Activated CD4-positive, alpha-beta T cell treated with anti-CD3 and anti-CD28 coated beads, Interleukin-2, amount 10 ng/mL, durations not matched to agents 7 days and 5 days (primary cell): ENCODE measurements around the gene ATAT1. TPM values are rescaled to one million over a fixed set of nuclear protein-coding genes. Genes with fewer than 3 reads are reported as not detected.
A peak's percentile ranks its signal among the peaks of the same experiment; 100 is the strongest.

ENCODE experiments used
- CTCF ChIA-PET: fragments of 350-600 bp; sonication (Branson Sonifier 250); formaldehyde crosslinking; loops from one replicate; lab custom pipeline; 2021; ENCODE audit warnings: antibody characterized with exemption; lab: Charles Lee
- POLR2A ChIA-PET: fragments of 350-600 bp; sonication (Branson Sonifier 250); formaldehyde crosslinking; loops from one replicate; lab custom pipeline; 2021; ENCODE audit warnings: antibody characterized with exemption; lab: Charles Lee
- DNase-seq: peaks from one replicate; pipeline ENCODE4 v3.0.0-alpha.2; 2020
- H3K27ac Mint-ChIP-seq: one replicate; pipeline ENCODE4 v1.8.0; 2021; ENCODE audit warnings: mild to moderate bottlenecking, moderate library complexity, mixed read lengths
- H3K27me3 Mint-ChIP-seq: one replicate; pipeline ENCODE4 v1.8.0; 2021; ENCODE audit warnings: mixed read lengths
- H3K36me3 Mint-ChIP-seq: one replicate; pipeline ENCODE4 v1.8.0; 2021; ENCODE audit warnings: low read depth, mixed read lengths
- H3K4me1 Mint-ChIP-seq: one replicate; pipeline ENCODE4 v1.8.0; 2021; ENCODE audit warnings: mixed read lengths
- H3K4me3 Mint-ChIP-seq: one replicate; pipeline ENCODE4 v1.8.0; 2021; ENCODE audit warnings: mild to moderate bottlenecking, moderate library complexity, mixed read lengths
- H3K9me3 Mint-ChIP-seq: one replicate; pipeline ENCODE4 v1.8.0; 2021; ENCODE audit warnings: mixed read lengths
- total RNA-seq, 2 experiments: library from RNA; stranded (reverse); gene quantifications; one replicate each; pipeline ENCODE4 v1.2.3, GENCODE V29; 2021

Gene ATAT1
- total RNA-seq, 2 experiments from 2014 or later, result 8.3 to 9.7 TPM

GRCh38 chr6:30682143-30683117 is 55.8 kb downstream of the ATAT1 start:
- peaks cover 18% of the 10 kb centered on the region for H3K4me1 Mint-ChIP-seq
- H3K4me3 Mint-ChIP-seq, result peak overlapping the region; percentile 100
- POLR2A ChIA-PET, result interaction anchor here (1.3 to 1.4 kb wide), 3 partner anchors 35 to 67 kb away, joined by 6 to 8 read pairs (median 6); partner anchors contain the start of gene MDC1
- CTCF ChIA-PET, result interaction anchor here (0.6 to 12.7 kb wide), 5 partner anchors 8 to 42 kb away, joined by 3 to 476 read pairs (median 4); partner anchors contain the start of genes MDC1 and TUBB
- peak overlapping the region; percentile 89 for H3K27ac Mint-ChIP-seq
- H3K36me3 Mint-ChIP-seq, result peaks cover 80% of the 10 kb centered on the region
- no peaks in the 10 kb centered on the region for H3K9me3 Mint-ChIP-seq
- no peaks in the 10 kb centered on the region for H3K27me3 Mint-ChIP-seq
- DNase-seq, result peak; percentile 93

GRCh38 chr6:30683183-30683979 is 56.7 kb downstream of the ATAT1 start:
- H3K9me3 Mint-ChIP-seq, result no peaks in the 10 kb centered on the region
- H3K27ac Mint-ChIP-seq, result peak overlapping the region; percentile 89
- H3K27me3 Mint-ChIP-seq, result no peaks in the 10 kb centered on the region
- ChIA-PET POLR2A (interaction anchor here (0.9 kb wide), 1 partner anchor 47 kb away, joined by 5 read pairs; no protein-coding TSS in a partner anchor), CTCF (interaction anchor here (1.4 to 12.7 kb wide), 4 partner anchors 10 to 200 kb away, joined by 3 to 476 read pairs (median 8); partner anchors contain the start of genes DHX16, MDC1 and TUBB)
- peak; percentile 25 for DNase-seq
- H3K4me1 Mint-ChIP-seq, result peaks cover 27% of the 10 kb centered on the region
- peaks cover 85% of the 10 kb centered on the region for H3K36me3 Mint-ChIP-seq
- H3K4me3 Mint-ChIP-seq, result peak overlapping the region; percentile 100

GRCh38 chr6:30683980-30684338 is 57.3 kb downstream of the ATAT1 start:
- POLR2A ChIA-PET, result interaction anchor here (0.9 to 1.8 kb wide), 2 partner anchors 33 to 47 kb away, joined by 5 read pairs; partner anchors contain the start of gene MDC1
- no peak for DNase-seq
- Mint-ChIP-seq H3K27me3 (no peaks in the 10 kb centered on the region), H3K4me3 (peak overlapping the region; percentile 100), H3K4me1 (peaks cover 28% of the 10 kb centered on the region), H3K27ac (peak overlapping the region; percentile 89), H3K9me3 (no peaks in the 10 kb centered on the region), H3K36me3 (peaks cover 83% of the 10 kb centered on the region)
- CTCF ChIA-PET, result interaction anchor here (1.2 to 12.7 kb wide), 5 partner anchors 12 to 201 kb away, joined by 3 to 476 read pairs (median 3); partner anchors contain the start of genes DHX16, MDC1 and TUBB

- Mint-ChIP-seq H3K27ac (peak overlapping the region; percentile 95), H3K4me3 (peak overlapping the region; percentile 100), H3K36me3 (peaks cover 77% of the 10 kb centered on the region), H3K4me1 (peaks cover 32% of the 10 kb centered on the region), H3K9me3 (no peaks in the 10 kb centered on the region), H3K27me3 (no peaks in the 10 kb centered on the region)
- DNase-seq, result peak; percentile 73
- ChIA-PET CTCF (interaction anchor here (1.2 to 12.7 kb wide), 7 partner anchors 13 to 201 kb away, joined by 3 to 476 read pairs (median 3); partner anchors contain the start of genes DHX16, MDC1 and TUBB), POLR2A (interaction anchor here (0.5 to 1.8 kb wide), 3 partner anchors 33 to 191 kb away, joined by 4 to 5 read pairs (median 5); partner anchors contain the start of gene MDC1)
These were observed 57.9 kb downstream of the ATAT1 start for GRCh38 chr6:30684386-30685156.

GRCh38 chr6:30685157-30686008 is 58.7 kb downstream of the ATAT1 start:
- POLR2A ChIA-PET, result interaction anchor here (0.5 to 1.8 kb wide), 2 partner anchors 32 to 192 kb away, joined by 4 to 5 read pairs; partner anchors contain the start of gene MDC1
- H3K4me3 Mint-ChIP-seq, result peak overlapping the region; percentile 100
- peak; percentile 30 for DNase-seq
- H3K27ac Mint-ChIP-seq, result peak overlapping the region; percentile 95
- H3K9me3 Mint-ChIP-seq, result no peaks in the 10 kb centered on the region
- peaks cover 32% of the 10 kb centered on the region for H3K4me1 Mint-ChIP-seq
- CTCF ChIA-PET, result interaction anchor here (0.6 to 12.7 kb wide), 9 partner anchors 9 to 531 kb away, joined by 3 to 476 read pairs (median 3); partner anchors contain the start of genes DHX16, MDC1 and TUBB
- H3K36me3 Mint-ChIP-seq, result peaks cover 68% of the 10 kb centered on the region
- no peaks in the 10 kb centered on the region for H3K27me3 Mint-ChIP-seq

GRCh38 chr6:30686009-30686907 is 59.6 kb downstream of the ATAT1 start, which contains the start of gene PPP1R18:
Gene PPP1R18, minus strand, starts transcription at chr6:30686645. Its CDS starts 627 bp downstream, at chr6:30686018.
- CTCF ChIA-PET, result interaction anchor here (0.6 to 12.7 kb wide), 6 partner anchors 8 to 530 kb away, joined by 3 to 476 read pairs (median 3); partner anchors contain the start of genes DHX16, MDC1 and TUBB
- no peaks in the 10 kb centered on the region for H3K9me3 Mint-ChIP-seq
- peak within 1 kb of the TSS; percentile 100 for H3K4me3 Mint-ChIP-seq

GRCh38 chr6:30686908-30687658 is 60.4 kb downstream of the ATAT1 start:
- peak; percentile 87 for DNase-seq
- peak overlapping the region; percentile 100 for H3K4me3 Mint-ChIP-seq
- peak overlapping the region; percentile 95 for H3K27ac Mint-ChIP-seq
- no peaks in the 10 kb centered on the region for H3K9me3 Mint-ChIP-seq
- POLR2A ChIA-PET, result interaction anchor here (0.7 to 1.1 kb wide), 2 partner anchors 30 to 621 kb away, joined by 3 to 5 read pairs; partner anchors contain the start of gene MDC1
- CTCF ChIA-PET, result interaction anchor here (1.3 to 3.0 kb wide), 7 partner anchors 8 to 44 kb away, joined by 3 to 21 read pairs (median 7); partner anchors contain the start of genes DHX16 and MDC1
- H3K36me3 Mint-ChIP-seq, result peaks cover 51% of the 10 kb centered on the region
- no peaks in the 10 kb centered on the region for H3K27me3 Mint-ChIP-seq
- H3K4me1 Mint-ChIP-seq, result peaks cover 41% of the 10 kb centered on the region

More at GRCh38 chr6:30686009-30686907, 59.6 kb downstream of the ATAT1 start, which contains the start of gene PPP1R18:
- Mint-ChIP-seq H3K27me3 (no peaks in the 10 kb centered on the region), H3K36me3 (peaks cover 60% of the 10 kb centered on the region), H3K4me1 (peaks cover 35% of the 10 kb centered on the region), H3K27ac (peak within 1 kb of the TSS; percentile 95)
- peak; percentile 88 for DNase-seq
- POLR2A ChIA-PET, result interaction anchor here (1.8 kb wide), 1 partner anchor 31 kb away, joined by 5 read pairs; the partner anchor contains the start of gene MDC1

GRCh38 chr6:30687659-30688431 is 61.2 kb downstream of the ATAT1 start:
- ChIA-PET POLR2A (interaction anchor here (0.7 to 1.1 kb wide), 2 partner anchors 29 to 622 kb away, joined by 3 to 5 read pairs; partner anchors contain the start of gene MDC1), CTCF (interaction anchor here (0.8 to 3.0 kb wide), 10 partner anchors 9 to 204 kb away, joined by 3 to 21 read pairs (median 6); partner anchors contain the start of genes DHX16 and MDC1)
- Mint-ChIP-seq H3K4me1 (peaks cover 43% of the 10 kb centered on the region), H3K9me3 (no peaks in the 10 kb centered on the region), H3K27me3 (no peaks in the 10 kb centered on the region), H3K36me3 (peaks cover 45% of the 10 kb centered on the region), H3K4me3 (peak overlapping the region; percentile 100), H3K27ac (peak overlapping the region; percentile 95)
- no peak for DNase-seq
